ENCODE data around the gene ARAP1.

ARAP1 gene

GRCh38 chr11:72760539-72761405, 8.6 kb upstream of the ARAP1 start:
- DNase-seq, result no peak

GRCh38 chr11:72759468-72759985, 7.3 kb upstream of the ARAP1 start:
- no peak for DNase-seq

GRCh38 chr11:72758690-72759389, 6.6 kb upstream of the ARAP1 start:
- DNase-seq, result no peak

- DNase-seq, result no peak
Measured at GRCh38 chr11:72758304-72758689, 6.1 kb upstream of the ARAP1 start.

- DNase-seq, result no peak
Measured at GRCh38 chr11:72755713-72756285, 3.6 kb upstream of the ARAP1 start.

- no peak for DNase-seq
Measured at GRCh38 chr11:72754544-72755155, 2.4 kb upstream of the ARAP1 start.

- no peak for DNase-seq
Measured at GRCh38 chr11:72754149-72754543, 1.9 kb upstream of the ARAP1 start.

- DNase-seq, result no peak
Measured at GRCh38 chr11:72753341-72754148, 1.3 kb upstream of the ARAP1 start.

GRCh38 chr11:72751116-72752087, 806 bp downstream of the ARAP1 start:
- DNase-seq, result no peak

- no peak for DNase-seq
Measured at GRCh38 chr11:72750556-72751115, 1.6 kb downstream of the ARAP1 start.

GRCh38 chr11:72750086-72750485, 2.1 kb downstream of the ARAP1 start:
- DNase-seq, result no peak

- no peak for DNase-seq
Measured at GRCh38 chr11:72747289-72747855, 4.8 kb downstream of the ARAP1 start.

GRCh38 chr11:72746821-72747220, 5.4 kb downstream of the ARAP1 start:
- no peak for DNase-seq

GRCh38 chr11:72745925-72746550, 6.2 kb downstream of the ARAP1 start:
- no peak for DNase-seq

GRCh38 chr11:72745511-72745910, 6.7 kb downstream of the ARAP1 start:
- no peak for DNase-seq

GRCh38 chr11:72744474-72744873, 7.7 kb downstream of the ARAP1 start:
- no peak for DNase-seq

GRCh38 chr11:72743321-72744221, 8.6 kb downstream of the ARAP1 start:
- no peak for DNase-seq

GRCh38 chr11:72742513-72743320, 9.5 kb downstream of the ARAP1 start:
- no peak for DNase-seq

Data from activated CD4-positive, alpha-beta T cell treated with anti-CD3 and anti-CD28 coated beads, Interleukin-2, amount 50 U/mL, for 4 hours (primary cell).